ENCODE results near the gene GADD45G. TPM values are rescaled to one million over a fixed set of nuclear protein-coding genes. Genes with fewer than 3 reads are reported as not detected.

Gene GADD45G, protein sequence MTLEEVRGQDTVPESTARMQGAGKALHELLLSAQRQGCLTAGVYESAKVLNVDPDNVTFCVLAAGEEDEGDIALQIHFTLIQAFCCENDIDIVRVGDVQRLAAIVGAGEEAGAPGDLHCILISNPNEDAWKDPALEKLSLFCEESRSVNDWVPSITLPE
- total RNA-seq = 10 to 100 TPM in 1 of 3 donors, 1 to 10 TPM in 2; 5.9 to 16.7 (median 6.4) TPM

DNA sequence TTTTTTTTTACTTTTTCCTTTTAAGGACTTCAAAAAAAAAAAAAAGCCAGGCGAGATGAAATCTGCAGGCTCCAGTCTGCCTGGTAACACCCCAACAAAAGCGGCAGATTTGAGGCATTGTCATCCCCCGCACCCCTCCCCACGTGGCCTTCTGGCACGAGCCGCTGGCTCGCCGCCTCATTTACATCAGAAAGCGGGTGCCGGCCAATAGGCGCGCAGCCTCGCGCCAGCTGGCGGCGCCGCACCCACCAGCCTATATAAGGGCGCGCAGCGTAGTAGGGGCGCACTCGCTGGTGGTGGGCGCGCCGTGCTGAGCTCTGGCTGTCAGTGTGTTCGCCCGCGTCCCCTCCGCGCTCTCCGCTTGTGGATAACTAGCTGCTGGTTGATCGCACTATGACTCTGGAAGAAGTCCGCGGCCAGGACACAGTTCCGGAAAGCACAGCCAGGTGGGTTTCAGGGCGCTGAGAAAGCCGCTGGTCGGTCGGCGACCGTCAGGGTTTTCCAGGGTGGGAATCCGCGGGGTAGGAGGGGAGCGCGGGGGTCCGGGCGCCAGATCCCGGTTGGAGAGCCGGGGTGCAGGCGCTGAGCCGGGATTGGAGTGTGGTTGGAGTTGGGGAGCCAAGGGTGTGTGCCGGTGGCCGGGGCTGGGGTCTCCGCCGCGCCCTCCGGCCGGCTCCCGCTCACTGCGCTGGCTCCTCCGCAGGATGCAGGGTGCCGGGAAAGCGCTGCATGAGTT is at the start of gene GADD45G:
Gene GADD45G, plus strand, starts transcription at position 284 of the 736 bp plus-strand sequence. Its CDS starts 110 bp downstream, at position 394.
- peak within 1 kb of the TSS; percentile 87 for H3K4me3 Mint-ChIP-seq
- no peaks in the 10 kb centered on the region for H3K27me3 Mint-ChIP-seq (ENCODE audit: low read depth)
- DNase-seq = peak; percentile 89
- H3K9me3 Mint-ChIP-seq = no peaks in the 10 kb centered on the region
- no peaks in the 10 kb centered on the region for H3K36me3 Mint-ChIP-seq (ENCODE audit: insufficient read depth)
- peak; percentile 70 to 74 for ATAC-seq
- H3K4me1 Mint-ChIP-seq (ENCODE audit: low read depth) = peaks cover 26% of the 10 kb centered on the region

DNA sequence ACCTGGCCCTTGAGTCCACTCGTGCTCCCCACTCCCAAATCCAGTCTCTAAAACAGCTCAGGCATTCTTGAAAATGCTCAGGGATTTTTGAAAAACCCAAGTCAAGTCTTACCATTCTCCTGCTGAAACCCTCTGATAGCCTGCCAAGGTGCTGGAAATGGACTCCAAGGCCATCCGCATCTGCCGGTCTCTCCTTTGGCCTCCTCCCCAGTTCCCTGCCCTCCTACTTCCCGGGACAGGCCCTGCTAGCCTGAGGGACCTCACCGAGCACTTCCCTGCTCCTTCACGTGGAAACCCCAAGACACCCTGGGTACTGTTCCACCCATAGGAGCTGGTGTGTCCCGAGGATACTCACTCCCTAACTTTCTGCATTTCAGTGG is 49.8 kb upstream of the GADD45G start:
- no peaks in the 10 kb centered on the region for H3K27me3 Mint-ChIP-seq (ENCODE audit: low read depth)
- peaks cover 16% of the 10 kb centered on the region for H3K4me1 Mint-ChIP-seq (ENCODE audit: low read depth)
- no peaks in the 10 kb centered on the region for H3K9me3 Mint-ChIP-seq
- H3K36me3 Mint-ChIP-seq (ENCODE audit: insufficient read depth) = no peaks in the 10 kb centered on the region
- no peak overlapping the region for H3K4me3 Mint-ChIP-seq
- ATAC-seq = no peak
- no peak for DNase-seq

DNA sequence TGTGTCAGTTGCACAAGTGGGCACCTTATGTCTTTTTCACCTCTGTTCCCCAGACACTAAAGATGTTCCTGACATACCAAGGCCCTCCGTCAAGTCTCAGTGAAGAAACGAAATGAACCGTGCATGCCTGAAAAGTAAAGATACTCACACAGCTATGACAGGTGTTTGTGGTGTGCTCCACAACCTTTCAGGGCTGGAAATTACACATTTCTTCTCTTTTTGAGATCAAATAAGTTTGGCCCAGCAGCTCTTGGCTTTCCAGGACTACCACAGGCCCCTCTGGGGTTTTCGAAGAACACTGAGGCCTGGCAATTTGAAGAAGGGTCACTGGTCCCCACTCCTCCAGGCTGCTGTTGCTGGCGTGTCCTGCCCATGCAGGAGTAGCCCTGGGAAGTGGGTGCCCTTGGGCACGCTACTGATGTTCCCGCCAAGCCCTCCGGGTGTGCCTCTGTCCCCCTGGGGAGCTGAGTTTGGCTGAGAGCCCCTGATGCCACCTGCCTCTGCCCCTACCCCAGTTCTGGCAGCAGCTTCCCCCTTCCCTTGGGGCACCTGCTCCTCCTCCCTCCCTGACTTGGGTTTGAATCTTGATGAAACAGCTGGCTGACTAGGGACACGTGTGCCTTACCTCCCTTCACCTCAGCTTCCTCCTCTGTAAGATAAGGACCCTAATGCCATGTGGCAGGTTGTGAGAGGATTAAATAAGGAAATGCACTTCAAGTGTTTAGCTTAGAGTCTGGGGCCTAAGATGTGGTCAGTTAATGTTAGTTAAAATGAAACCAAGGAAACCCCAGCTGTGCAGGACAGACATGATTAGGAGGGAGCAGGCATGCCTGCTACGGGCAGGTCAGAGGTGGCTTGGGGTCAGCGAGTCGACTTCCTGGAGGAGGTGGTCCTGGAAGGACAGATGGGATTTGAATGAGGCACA is 49.1 kb upstream of the GADD45G start:
- Mint-ChIP-seq H3K36me3 (ENCODE audit: insufficient read depth) (no peaks in the 10 kb centered on the region), H3K27me3 (ENCODE audit: low read depth) (no peaks in the 10 kb centered on the region), H3K9me3 (no peaks in the 10 kb centered on the region), H3K4me3 (no peak overlapping the region), H3K4me1 (ENCODE audit: low read depth) (peaks cover 16% of the 10 kb centered on the region)
- ATAC-seq (peak in 1 of 2 donors; percentile 16), DNase-seq (no peak)

DNA sequence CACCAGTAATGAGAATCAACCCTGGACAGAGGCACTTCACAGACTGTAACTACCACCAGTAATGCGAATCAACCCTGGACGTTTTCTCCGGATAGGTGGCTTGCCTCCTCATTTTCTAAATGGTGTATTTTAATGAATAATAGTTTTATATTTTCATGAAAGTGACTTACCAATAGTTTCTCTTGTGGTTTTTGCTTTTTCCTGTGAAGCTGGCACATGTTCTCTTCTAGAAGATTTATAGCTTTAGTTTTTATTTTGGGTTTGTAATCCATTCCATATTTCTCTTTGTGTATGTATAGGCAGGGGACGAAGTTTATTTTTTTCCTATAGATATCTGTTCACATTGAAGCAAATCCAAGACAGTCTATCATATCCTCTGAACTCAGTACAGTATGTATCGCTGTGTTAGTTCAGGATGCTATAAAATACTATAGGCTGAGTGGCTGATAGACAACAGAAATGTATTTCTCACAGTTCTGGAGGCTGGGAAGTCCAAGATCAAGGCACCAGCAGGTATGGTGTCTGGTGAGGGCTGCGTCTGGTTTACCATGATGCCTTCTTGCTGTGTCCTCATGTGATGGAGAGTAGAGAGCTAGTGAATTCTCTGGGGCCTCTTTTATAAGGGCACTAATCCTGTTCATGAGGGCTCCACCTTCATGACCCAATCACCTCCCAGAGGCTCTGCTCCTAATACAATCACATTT is 46.5 kb upstream of the GADD45G start:
- Mint-ChIP-seq H3K4me1 (ENCODE audit: low read depth) (peaks cover 16% of the 10 kb centered on the region), H3K36me3 (ENCODE audit: insufficient read depth) (no peaks in the 10 kb centered on the region), H3K9me3 (no peaks in the 10 kb centered on the region), H3K4me3 (no peak overlapping the region), H3K27me3 (ENCODE audit: low read depth) (no peaks in the 10 kb centered on the region)
- no peak for ATAC-seq
- DNase-seq = no peak

DNA sequence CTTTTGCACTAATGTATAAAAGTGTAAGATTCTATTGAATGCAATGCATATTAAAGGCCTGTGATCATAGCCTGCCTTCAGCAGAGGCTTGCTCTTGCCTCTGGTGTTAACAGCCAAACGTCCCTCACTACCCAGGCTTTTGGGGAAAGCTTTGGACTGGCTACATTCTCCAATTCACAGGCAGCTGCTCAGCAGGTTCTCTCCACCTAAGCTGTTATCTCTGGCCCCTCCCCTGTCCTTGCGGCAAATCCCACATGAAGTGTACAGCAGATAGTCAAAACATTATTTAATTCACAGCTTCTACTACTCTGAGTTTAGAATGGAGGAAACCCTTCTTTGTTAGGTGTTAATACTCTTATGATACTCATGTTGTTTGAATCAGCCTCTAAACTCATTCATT is 45.9 kb upstream of the GADD45G start:
- ATAC-seq (no peak), DNase-seq (no peak)
- Mint-ChIP-seq H3K4me1 (ENCODE audit: low read depth) (peaks cover 16% of the 10 kb centered on the region), H3K4me3 (no peak overlapping the region), H3K9me3 (no peaks in the 10 kb centered on the region), H3K27me3 (ENCODE audit: low read depth) (no peaks in the 10 kb centered on the region), H3K36me3 (ENCODE audit: insufficient read depth) (no peaks in the 10 kb centered on the region)

DNA sequence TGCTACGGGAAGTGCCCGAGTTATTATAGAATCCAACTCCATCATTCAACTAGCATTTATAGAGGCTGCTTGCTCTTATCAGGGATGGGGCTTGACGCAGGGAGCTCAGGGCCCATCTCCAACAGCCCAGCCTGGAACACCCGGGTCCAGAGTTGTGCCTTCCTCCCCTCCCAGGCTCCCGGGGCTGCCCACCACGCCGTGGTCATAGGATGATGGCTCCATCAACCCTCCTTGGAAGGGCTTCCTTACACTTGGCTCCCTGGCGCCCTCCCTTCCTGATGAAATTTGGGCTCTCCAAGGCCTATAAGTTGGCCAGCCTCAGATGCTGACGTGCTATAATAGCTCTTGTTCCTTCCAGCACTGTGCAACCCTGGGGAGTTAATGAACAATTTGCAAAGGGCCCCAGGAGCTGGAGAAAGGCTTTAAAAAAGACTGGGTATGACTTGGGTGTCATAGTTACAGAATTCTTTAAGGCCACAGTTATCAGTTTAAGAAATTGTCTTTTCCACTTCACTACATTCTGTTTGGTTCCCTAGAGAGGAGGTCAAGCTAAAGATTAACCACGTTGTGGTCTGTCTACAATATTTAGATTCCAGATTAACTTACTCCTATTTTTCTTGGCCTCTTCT is 42.5 kb upstream of the GADD45G start:
- H3K9me3 Mint-ChIP-seq = no peaks in the 10 kb centered on the region
- no peak for DNase-seq
- H3K4me3 Mint-ChIP-seq = no peak overlapping the region
- no peak for ATAC-seq
- no peaks in the 10 kb centered on the region for H3K27me3 Mint-ChIP-seq (ENCODE audit: low read depth)
- no peaks in the 10 kb centered on the region for H3K36me3 Mint-ChIP-seq (ENCODE audit: insufficient read depth)
- peaks cover 6% of the 10 kb centered on the region for H3K4me1 Mint-ChIP-seq (ENCODE audit: low read depth)

DNA sequence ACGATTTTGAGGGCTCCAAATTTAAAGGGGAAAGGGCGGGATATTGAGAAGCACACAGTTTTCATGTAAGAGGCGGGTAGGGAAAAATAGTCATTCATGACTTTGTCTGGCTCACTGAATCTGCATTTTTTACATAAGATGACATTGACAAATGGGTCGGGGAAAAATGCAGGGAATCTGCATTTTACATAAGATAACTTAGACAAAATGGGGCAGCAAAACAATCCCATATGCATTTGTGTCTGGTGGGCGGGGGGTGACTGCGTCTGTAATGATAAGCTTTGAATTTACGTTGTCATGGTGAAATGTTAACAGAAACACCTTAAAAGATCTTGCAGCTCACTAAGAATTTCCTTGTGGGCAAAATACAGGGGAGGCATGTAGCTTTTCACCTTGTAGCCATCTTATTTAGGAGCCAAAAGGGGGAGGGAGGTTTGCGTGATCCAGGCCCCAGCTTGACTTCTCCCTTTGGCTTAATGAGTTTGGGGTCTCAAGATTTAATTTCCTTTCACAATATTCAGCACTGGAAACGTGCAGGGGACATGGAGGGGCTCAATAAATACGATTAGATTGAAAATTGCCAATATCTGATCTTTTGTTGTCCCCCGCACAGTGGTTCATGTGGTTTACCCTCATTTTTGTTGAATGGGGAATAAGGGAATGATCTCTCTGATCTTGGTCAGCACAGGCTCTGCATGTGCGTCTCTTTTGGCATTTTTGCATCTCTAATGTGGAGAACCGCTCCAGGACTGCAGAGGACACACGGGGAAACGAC is 41.1 kb upstream of the GADD45G start:
- Mint-ChIP-seq H3K4me3 (no peak overlapping the region), H3K36me3 (ENCODE audit: insufficient read depth) (no peaks in the 10 kb centered on the region), H3K27me3 (ENCODE audit: low read depth) (no peaks in the 10 kb centered on the region), H3K9me3 (no peaks in the 10 kb centered on the region), H3K4me1 (ENCODE audit: low read depth) (no peaks in the 10 kb centered on the region)
- DNase-seq (no peak), ATAC-seq (no peak)

DNA sequence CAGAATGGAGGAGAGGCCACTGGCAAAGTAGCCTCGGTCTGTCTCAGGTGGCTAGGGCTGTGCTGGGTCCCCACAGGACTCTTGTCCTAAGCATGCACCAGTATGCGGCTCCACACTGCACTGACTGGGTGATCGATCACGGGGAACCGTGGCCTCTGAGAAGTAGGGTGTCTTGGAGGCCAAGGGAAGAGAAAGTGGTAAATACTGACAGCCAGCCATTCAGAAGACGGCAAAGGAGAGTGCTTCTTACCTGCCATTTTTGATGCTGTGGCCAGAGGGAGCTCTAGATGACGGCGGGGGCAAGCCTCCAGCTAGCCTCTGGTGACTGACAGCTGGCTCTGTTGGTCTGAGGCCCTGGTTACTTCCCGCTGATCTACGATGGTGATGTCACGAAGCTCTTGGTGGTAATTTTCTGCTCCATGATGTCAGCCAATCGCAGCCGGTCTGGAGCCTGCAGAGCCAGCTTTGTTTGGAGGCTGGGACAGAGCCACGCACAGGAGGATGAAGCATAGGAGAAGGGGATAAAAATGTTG is 40.4 kb upstream of the GADD45G start:
- DNase-seq = no peak
- Mint-ChIP-seq H3K27me3 (ENCODE audit: low read depth) (no peaks in the 10 kb centered on the region), H3K4me3 (no peak overlapping the region), H3K9me3 (no peaks in the 10 kb centered on the region), H3K36me3 (ENCODE audit: insufficient read depth) (no peaks in the 10 kb centered on the region), H3K4me1 (ENCODE audit: low read depth) (no peaks in the 10 kb centered on the region)
- ATAC-seq = no peak

DNA sequence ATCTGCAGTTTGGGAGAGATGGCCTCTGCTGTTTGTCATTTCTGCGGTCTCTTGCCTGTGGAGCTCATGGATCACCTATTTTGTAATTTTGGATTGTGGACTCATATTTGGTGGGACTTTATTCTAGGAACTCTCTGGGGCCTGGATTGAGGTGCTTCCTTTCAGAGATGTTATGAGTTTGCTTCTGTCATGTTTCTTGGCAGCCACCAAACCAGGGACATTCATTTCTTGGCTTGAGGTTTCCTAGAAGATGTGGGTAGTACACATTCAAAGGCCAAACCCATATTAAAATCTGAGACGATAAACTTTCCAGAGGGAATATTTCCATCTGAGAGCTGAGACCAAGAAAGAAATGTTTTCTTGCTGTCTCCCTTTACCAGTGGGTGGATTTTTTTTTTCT is 37.2 kb upstream of the GADD45G start:
- DNase-seq (no peak), ATAC-seq (no peak)
- H3K36me3 Mint-ChIP-seq (ENCODE audit: insufficient read depth) = no peaks in the 10 kb centered on the region
- peaks cover 9% of the 10 kb centered on the region for H3K27me3 Mint-ChIP-seq (ENCODE audit: low read depth)
- H3K9me3 Mint-ChIP-seq = no peaks in the 10 kb centered on the region
- H3K4me1 Mint-ChIP-seq (ENCODE audit: low read depth) = peaks cover 1% of the 10 kb centered on the region
- H3K4me3 Mint-ChIP-seq = no peak overlapping the region

DNA sequence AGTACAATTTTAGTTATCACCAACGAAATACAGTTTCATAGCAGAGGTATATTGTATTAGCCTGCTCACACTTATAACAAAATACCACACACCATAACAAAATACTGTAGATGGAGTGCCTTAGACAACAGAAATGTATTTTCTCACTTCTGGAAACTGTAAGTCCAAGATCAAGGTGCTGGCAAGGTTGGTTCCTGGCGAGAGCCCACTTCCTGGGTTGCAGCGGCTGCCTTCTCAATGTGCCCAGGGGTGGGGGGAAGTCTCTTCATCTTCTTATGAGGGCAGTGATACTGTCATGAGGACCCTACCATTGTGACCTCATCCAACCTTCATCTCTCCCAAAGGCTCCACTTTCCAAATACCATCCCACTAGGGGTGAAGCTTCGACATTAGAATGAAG is 30.5 kb upstream of the GADD45G start:
- Mint-ChIP-seq H3K4me3 (no peak overlapping the region), H3K36me3 (ENCODE audit: insufficient read depth) (no peaks in the 10 kb centered on the region), H3K27me3 (ENCODE audit: low read depth) (peaks cover 23% of the 10 kb centered on the region), H3K4me1 (ENCODE audit: low read depth) (peaks cover 1% of the 10 kb centered on the region), H3K9me3 (no peaks in the 10 kb centered on the region)
- DNase-seq = no peak
- no peak for ATAC-seq

DNA sequence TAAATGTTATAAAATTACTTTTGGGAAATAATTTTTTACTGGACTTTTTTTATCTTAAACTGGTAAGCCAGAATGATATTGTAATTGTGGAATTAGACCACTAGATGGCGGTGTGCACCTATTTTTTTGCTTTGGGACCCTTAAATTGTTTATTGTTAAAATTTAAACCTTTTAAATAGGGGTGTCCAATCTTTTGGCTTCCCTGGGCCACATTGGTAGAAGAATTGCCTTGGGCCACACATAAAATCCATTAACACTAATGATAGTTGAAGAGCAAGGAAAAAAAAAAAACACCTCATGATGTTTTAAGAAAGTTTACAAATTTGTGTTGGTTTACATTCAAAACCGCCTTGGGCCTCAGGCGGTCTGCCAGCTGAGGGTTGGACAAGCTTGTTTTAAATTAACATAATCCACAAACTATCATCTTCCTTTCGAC is 28.4 kb upstream of the GADD45G start:
- Mint-ChIP-seq H3K4me3 (no peak overlapping the region), H3K36me3 (ENCODE audit: insufficient read depth) (no peaks in the 10 kb centered on the region), H3K9me3 (no peaks in the 10 kb centered on the region), H3K4me1 (ENCODE audit: low read depth) (peaks cover 10% of the 10 kb centered on the region), H3K27me3 (ENCODE audit: low read depth) (peaks cover 31% of the 10 kb centered on the region)
- DNase-seq (no peak), ATAC-seq (no peak)

DNA sequence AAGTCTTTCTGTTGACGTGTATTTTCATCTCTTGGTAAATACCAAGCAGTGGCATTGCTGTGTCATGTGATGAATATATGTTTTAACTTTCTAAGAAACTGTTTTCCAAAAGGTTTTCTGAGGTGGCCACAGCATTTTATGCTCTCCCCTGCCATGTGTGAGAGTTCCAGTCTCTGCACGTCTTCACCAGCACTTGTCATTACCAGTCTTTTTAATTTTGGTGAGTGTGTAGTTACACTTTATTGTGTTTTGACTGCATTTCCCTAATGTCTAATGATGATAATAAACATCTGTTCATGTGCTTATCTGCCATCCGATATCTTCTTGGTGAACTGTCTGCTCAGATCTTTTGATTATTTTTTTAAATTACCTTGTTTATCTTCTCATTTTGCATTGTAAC is 27.4 kb upstream of the GADD45G start:
- peaks cover 34% of the 10 kb centered on the region for H3K27me3 Mint-ChIP-seq (ENCODE audit: low read depth)

More for the DNA sequence above, 27.4 kb upstream of the GADD45G start:
- H3K4me1 Mint-ChIP-seq (ENCODE audit: low read depth) = peaks cover 10% of the 10 kb centered on the region
- H3K9me3 Mint-ChIP-seq = no peaks in the 10 kb centered on the region
- H3K36me3 Mint-ChIP-seq (ENCODE audit: insufficient read depth) = no peaks in the 10 kb centered on the region
- ATAC-seq (no peak), DNase-seq (no peak)
- H3K4me3 Mint-ChIP-seq = no peak overlapping the region
